H1 (cell line): ENCODE results near the gene FBXW8. TPM values are rescaled to one million over a fixed set of nuclear protein-coding genes. Genes with fewer than 3 reads are reported as not detected.

ENCODE experiments used
- CTCF ChIA-PET: fragments of 300-600 bp; sonication (Branson Sonifier 250); formaldehyde crosslinking; loops from one replicate; lab custom pipeline; 2021; ENCODE audit not compliant: partially characterized antibody; lab: Charles Lee
- POLR2A ChIA-PET: fragments of 300-600 bp; sonication (Branson Sonifier 250); formaldehyde crosslinking; loops from one replicate; lab custom pipeline; 2021; ENCODE audit warnings: inconsistent platforms; ENCODE audit not compliant: partially characterized antibody; lab: Charles Lee
- DNase-seq, 2 experiments: peaks; one replicate each; pipeline versions ENCODE4 v3.0.0 to v3.0.0-alpha.2; 2010 to 2022; ENCODE audit warnings: low spot score in 2 of 2, low read depth in 1 of 2, mixed read lengths in 1 of 2
- FAIRE-seq: peaks from 2 replicates; lab custom pipeline; 2011; peaks lifted over from hg19 to GRCh38; lab: Jason Lieb, UNC
- H2AFZ ChIP-seq: 2 replicates; pipeline ENCODE4 v1.8.1; 2012; ENCODE audit warnings: low read length, inconsistent platforms
- H2AK5ac ChIP-seq: 2 replicates; pipeline ENCODE4 v1.6.1; 2013; ENCODE audit warnings: low read depth, low read length
- H2BK120ac ChIP-seq: replicated peaks from 2 replicates; pipeline ENCODE3; 2013; ENCODE audit warnings: low read depth, low read length, inconsistent platforms
- H2BK12ac ChIP-seq: 2 replicates; pipeline ENCODE4 v1.6.1; 2013; ENCODE audit warnings: low read depth, low read length
- H2BK15ac ChIP-seq: 2 replicates; pipeline ENCODE4 v1.6.1; 2013; ENCODE audit warnings: low read length
- H2BK20ac ChIP-seq: 2 replicates; pipeline ENCODE4 v1.6.1; 2013; ENCODE audit warnings: low read length
- H2BK5ac ChIP-seq: 2 replicates; pipeline ENCODE4 v1.6.1; 2013; ENCODE audit warnings: low read depth, low read length
- H3K14ac ChIP-seq: 2 replicates; pipeline ENCODE4 v1.6.1; 2013; ENCODE audit warnings: inconsistent platforms; ENCODE audit not compliant: insufficient read length
- H3K18ac ChIP-seq: 2 replicates; pipeline ENCODE4 v1.6.1; 2013; ENCODE audit warnings: low read length; ENCODE audit errors: extremely low read depth
- H3K23ac ChIP-seq: 2 replicates; pipeline ENCODE4 v1.6.1; 2013; ENCODE audit warnings: inconsistent platforms; ENCODE audit not compliant: insufficient read length
- H3K23me2 ChIP-seq: 2 replicates; pipeline ENCODE4 v1.6.1; 2013; ENCODE audit warnings: low read depth, low read length
- H3K27ac ChIP-seq: 2 replicates; pipeline ENCODE4 v1.6.1; 2011; ENCODE audit warnings: low read depth, low read length, inconsistent platforms
- H3K27me3 ChIP-seq, 4 experiments: replicated peaks in 1 of 4; 1 replicate in 1 of 4; 2 replicates in 3 of 4; pipeline versions ENCODE4 v1.6.1 to v1.8.1; 2011 to 2013; ENCODE audit warnings: low read length in 3 of 4, mild to moderate bottlenecking in 3 of 4, inconsistent platforms in 2 of 4, mixed read lengths in 2 of 4, moderate library complexity in 1 of 4; ENCODE audit not compliant: control insufficient read depth in 3 of 4, insufficient read depth in 3 of 4; ENCODE audit errors: extremely low read depth in 1 of 4
- H3K36me3 ChIP-seq, 4 experiments: 2 replicates each; pipeline versions ENCODE4 v1.6.1 to v1.8.1; 2011 to 2013; ENCODE audit warnings: mild to moderate bottlenecking in 4 of 4, low read length in 3 of 4, moderate library complexity in 2 of 4, control low read depth in 1 of 4, inconsistent platforms in 1 of 4; ENCODE audit not compliant: insufficient read depth in 4 of 4, control insufficient read depth in 2 of 4
- H3K4ac ChIP-seq: replicated peaks from 2 replicates; pipeline ENCODE3; 2013; ENCODE audit warnings: low read length, low read depth, mixed read lengths, inconsistent platforms; ENCODE audit not compliant: insufficient read length
- H3K4me1 ChIP-seq, 4 experiments: replicated peaks in 1 of 4; 1 replicate in 1 of 4; 2 replicates in 3 of 4; pipeline versions ENCODE4 v1.6.1 to v1.8.1; 2011 to 2013; ENCODE audit warnings: low read length in 3 of 4, inconsistent platforms in 2 of 4, mixed read lengths in 1 of 4; ENCODE audit not compliant: insufficient read depth in 4 of 4, control insufficient read depth in 3 of 4
- H3K4me2 ChIP-seq, 2 experiments: 2 replicates each; pipeline versions ENCODE4 v1.6.1 to v1.8.1; 2011 to 2013; ENCODE audit warnings: low read depth in 2 of 2, low read length in 2 of 2, control low read depth in 1 of 2, inconsistent platforms in 1 of 2, mild to moderate bottlenecking in 1 of 2; ENCODE audit not compliant: insufficient read depth in 1 of 2
- H3K4me3 ChIP-seq, 4 experiments: fragments of 200-600, 300-600 bp in 1 of 4; sonication (generic), shearing (Covaris generic), sonication (Bioruptor Twin) in 1 of 4; 2 replicates each; pipeline versions ENCODE4 v1.5.1 to v1.8.1; 2011 to 2016; ENCODE audit warnings: low read length in 4 of 4, low read depth in 3 of 4, control low read depth in 2 of 4, inconsistent platforms in 2 of 4, mild to moderate bottlenecking in 2 of 4, mixed read lengths in 1 of 4, moderate library complexity in 1 of 4; ENCODE audit not compliant: insufficient read depth in 2 of 4; ENCODE audit errors: extremely low read depth in 1 of 4
- H3K56ac ChIP-seq: replicated peaks from 2 replicates; pipeline ENCODE3; 2013; ENCODE audit warnings: low read depth, mild to moderate bottlenecking, mixed read lengths, low read length, inconsistent platforms; ENCODE audit not compliant: insufficient read length
- H3K79me1 ChIP-seq: 2 replicates; pipeline ENCODE4 v1.6.1; 2013; ENCODE audit warnings: low read depth, low read length, control low read depth
- H3K79me2 ChIP-seq, 2 experiments: 2 replicates each; pipeline versions ENCODE4 v1.6.1 to v1.8.1; 2012 to 2013; ENCODE audit warnings: low read length in 2 of 2, mild to moderate bottlenecking in 2 of 2, inconsistent platforms in 1 of 2; ENCODE audit not compliant: insufficient read depth in 2 of 2, control insufficient read depth in 1 of 2
- H3K9ac ChIP-seq, 4 experiments: replicated peaks in 1 of 4; 1 replicate in 1 of 4; 2 replicates in 3 of 4; pipeline versions ENCODE4 v1.6.1 to v1.8.1; 2011 to 2013; ENCODE audit warnings: low read depth in 3 of 4, low read length in 3 of 4, control low read depth in 2 of 4, mild to moderate bottlenecking in 2 of 4, moderate library complexity in 2 of 4, inconsistent platforms in 1 of 4; ENCODE audit errors: extremely low read depth in 1 of 4
- H3K9me3 ChIP-seq, 2 experiments: 2 replicates each; pipeline versions ENCODE4 v1.6.1 to v1.8.1; 2012 to 2013; ENCODE audit warnings: mild to moderate bottlenecking in 2 of 2, moderate library complexity in 2 of 2, control low read depth in 1 of 2, inconsistent platforms in 1 of 2, low read depth in 1 of 2, low read length in 1 of 2, mixed read lengths in 1 of 2; ENCODE audit not compliant: insufficient read depth in 2 of 2
- H4K20me1 ChIP-seq, 2 experiments: replicated peaks in 1 of 2; 2 replicates each; pipeline versions ENCODE3 to v1.8.1; 2011 to 2013; ENCODE audit warnings: inconsistent platforms in 2 of 2, low read length in 2 of 2, mild to moderate bottlenecking in 1 of 2; ENCODE audit not compliant: insufficient read depth in 2 of 2, control insufficient read depth in 1 of 2
- H4K5ac ChIP-seq: 2 replicates; pipeline ENCODE4 v1.6.1; 2013; ENCODE audit warnings: low read length, low read depth, mixed read lengths, inconsistent platforms; ENCODE audit not compliant: insufficient read length
- H4K8ac ChIP-seq: 2 replicates; pipeline ENCODE4 v1.8.0; 2013; ENCODE audit warnings: mild to moderate bottlenecking, moderate library complexity, low read length, inconsistent platforms; ENCODE audit not compliant: insufficient read depth; ENCODE audit errors: extremely low read depth
- H4K91ac ChIP-seq: replicated peaks from 2 replicates; pipeline ENCODE3; 2013; ENCODE audit warnings: low read length, mixed read lengths, inconsistent platforms; ENCODE audit not compliant: insufficient read length
- ASH2L ChIP-seq: fragments of 200-600, 300-600 bp; sonication (generic); IDR thresholded peaks from one replicate; pipeline ENCODE4 v1.7.1; 2017; ENCODE audit warnings: low read length
- WGBS, 2 experiments: shearing (Covaris generic) in 1 of 2; methylation state at CpG; one replicate each; pipeline versions ENCODE4 v1.1.6 to v1.1.7; 2013 to 2015; ENCODE audit warnings: low lambda C conversion rate in 2 of 2, mixed read lengths in 2 of 2, inconsistent platforms in 1 of 2, low coverage in 1 of 2, missing lambda C conversion rate in 1 of 2; ENCODE audit not compliant: insufficient replicate concordance in 2 of 2, insufficient coverage in 1 of 2, insufficient read length in 1 of 2; ENCODE audit errors: extremely low coverage in 1 of 2, missing lambda C conversion rate in 1 of 2; 5-methylcytosine and 5-hydroxymethylcytosine counted together
- polyA plus RNA-seq, 7 experiments: library from polyadenylated mRNA; depleted of rRNA in 3 of 7; stranded (reverse) in 5 of 7; unstranded in 2 of 7; fragments of >200 nt in 5 of 7; fragments of 200-250 nt in 2 of 7; gene quantifications; 1 replicate in 5 of 7; 2 replicates in 1 of 7; 4 replicates in 1 of 7; pipeline versions ENCODE4 v1.2.1 to v1.2.3, GENCODE V29; 2011 to 2013; ENCODE audit warnings: missing spikeins in 2 of 7, mixed read lengths in 2 of 7
- total RNA-seq: library from RNA; stranded (reverse); fragmentation: NEBNext Ultra II Directional; extraction: Animal tissue kit (Norgen Biotek cat#: 25700); gene quantifications from 2 replicates; pipeline ENCODE4 v1.2.1, GENCODE V29; 2021

Gene FBXW8
- total and polyA plus RNA-seq, 2 of the 8 experiments (the other 6 are each of a cell fraction or from before 2014, with no cell fraction given): 15.8 to 16.0 TPM

GRCh38 chr12:117052386-117053049 is 141.8 kb downstream of the FBXW8 start:
- peak overlapping the region; percentile 31 to 48; a peak in 3 of 4 replicates for H3K4me2 ChIP-seq
- CTCF ChIA-PET: interaction anchor here (0.9 to 1.4 kb wide), 6 partner anchors 14 to 68 kb away, joined by 3 to 7 read pairs (median 4); no protein-coding TSS in a partner anchor

More at GRCh38 chr12:117052386-117053049, 141.8 kb downstream of the FBXW8 start:
- Histone ChIP-seq H3K18ac (peak overlapping the region; percentile 90; the same call in 1 of the 2 replicates), H2BK120ac (no peak overlapping the region), H3K9me3 (no peaks in the 10 kb centered on the region), H3K9ac (no peak overlapping the region), H2BK20ac (peak overlapping the region; percentile 100; the same call in 1 of the 2 replicates), H2BK15ac (no peak overlapping the region), H4K91ac (peak overlapping the region; percentile 95), H3K23me2 (no peaks in the 10 kb centered on the region), H3K27me3 (no peaks in the 10 kb centered on the region), H2AFZ (no peak overlapping the region), H3K79me2 (no peaks in the 10 kb centered on the region), H2BK12ac (no peak overlapping the region), H3K23ac (no peak overlapping the region), H2BK5ac (peak overlapping the region; percentile 68; the same call in 1 of the 2 replicates), H4K5ac (peak overlapping the region; percentile 75), H3K27ac (0 out of 2 replicates have a peak overlapping the region, but pooled peaks have one; percentile 3), H3K56ac (no peak overlapping the region), H3K79me1 (no peaks in the 10 kb centered on the region), H3K4me1 (peaks cover 5 to 36% (median 25%) of the 10 kb centered on the region in 4 experiments), H3K14ac (no peak overlapping the region), H4K20me1 (no peaks in the 10 kb centered on the region), H3K4me3 (no peak overlapping the region), H3K4ac (peak overlapping the region; percentile 55), H4K8ac (0 out of 2 replicates have a peak overlapping the region, but pooled peaks have one; percentile 3), H2AK5ac (no peak overlapping the region), H3K36me3 (no peaks in the 10 kb centered on the region)
- no peak for DNase-seq
- WGBS, 2 experiments: 47% methylated on average over 6 of the region's 8 CpGs; no CpG with 5 or more reads in 1 of the 2 experiments
- FAIRE-seq: no peak
- POLR2A ChIA-PET: interaction anchor here (1.2 to 1.5 kb wide), 3 partner anchors 15 to 46 kb away, joined by 3 to 5 read pairs (median 4); partner anchors contain the start of gene TESC
- no peak for TF ChIP-seq ASH2L
